Mesothelial cell of epicardium (in vitro differentiated cells): ENCODE results near the gene CASP10. TPM values are rescaled to one million over a fixed set of nuclear protein-coding genes. Genes with fewer than 3 reads are reported as not detected.

Experiments
- DNase-seq, 2 experiments: peaks; one replicate each; pipeline ENCODE4 v3.0.0; 2021; ENCODE audit warnings: low spot score in 2 of 2; ENCODE audit not compliant: unreplicated experiment in 2 of 2
- H3K27ac Mint-ChIP-seq: 2 replicates; pipeline ENCODE4 v1.8.0; 2021; ENCODE audit warnings: mixed read lengths
- H3K27me3 Mint-ChIP-seq: 2 replicates; pipeline ENCODE4 v1.8.0; 2021; ENCODE audit warnings: low read depth, mixed read lengths
- H3K36me3 Mint-ChIP-seq: 2 replicates; pipeline ENCODE4 v1.8.0; 2021; ENCODE audit warnings: mixed read lengths
- H3K4me1 Mint-ChIP-seq: 2 replicates; pipeline ENCODE4 v1.8.0; 2021; ENCODE audit warnings: mixed read lengths
- H3K4me3 Mint-ChIP-seq: 2 replicates; pipeline ENCODE4 v1.8.0; 2021; ENCODE audit warnings: mild to moderate bottlenecking, moderate library complexity, mixed read lengths
- H3K9me3 Mint-ChIP-seq: 2 replicates; pipeline ENCODE4 v1.8.0; 2021; ENCODE audit warnings: mixed read lengths
- total RNA-seq: library from RNA; stranded (reverse); gene quantifications from 3 replicates; pipeline ENCODE4 v1.2.1, GENCODE V29; 2021
- TF ChIP-seq, protein P1 (sequence below): fragments of 200-600 bp; sonication (generic); IDR thresholded peaks from one replicate; pipeline ENCODE4 v1.5.0; 2021; ENCODE audit warnings: antibody characterized with exemption; ENCODE audit not compliant: unreplicated experiment

Gene CASP10
- total RNA-seq, 1 donor from 2014 or later: 3.1 TPM

DNA sequence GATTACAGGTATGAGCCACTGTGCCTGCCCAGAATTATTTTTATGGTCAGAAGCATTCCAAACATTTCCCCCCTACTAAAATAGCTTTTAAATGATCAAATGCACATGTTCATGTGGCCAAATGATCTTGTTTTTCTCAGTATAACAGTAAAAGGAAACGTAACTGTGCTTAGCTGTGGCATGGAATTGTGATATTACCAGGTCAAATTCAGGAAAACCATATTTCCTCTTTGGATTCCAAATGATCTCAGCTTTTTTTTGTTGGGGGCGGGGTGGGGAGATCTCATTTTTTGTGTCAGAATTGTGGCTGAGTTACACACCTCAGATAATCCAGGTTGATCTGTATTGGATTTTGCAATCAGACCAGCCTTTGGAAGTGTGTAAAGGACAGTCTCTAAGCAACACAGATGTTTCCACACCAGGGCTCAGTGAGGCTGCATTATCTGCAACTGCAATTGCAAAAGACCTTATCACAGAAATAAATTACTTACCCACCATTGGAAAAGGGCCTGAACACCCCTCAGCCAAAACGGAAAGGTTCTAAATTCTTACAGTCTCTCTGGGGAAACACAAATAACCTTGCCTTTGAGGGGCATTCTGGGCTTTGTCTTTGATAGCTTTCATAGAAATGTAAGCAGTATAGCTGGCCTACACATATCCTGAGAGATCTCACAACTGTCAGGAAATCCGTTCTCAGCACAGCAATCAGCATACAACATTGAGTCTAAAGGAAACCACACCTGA is 8.4 kb downstream of the CASP10 start:
- H3K36me3 Mint-ChIP-seq: peaks cover 2% of the 10 kb centered on the region
- H3K9me3 Mint-ChIP-seq: no peaks in the 10 kb centered on the region
- no peak overlapping the region for H3K4me3 Mint-ChIP-seq
- DNase-seq: no peak
- peaks cover 3% of the 10 kb centered on the region for H3K4me1 Mint-ChIP-seq
- no peak overlapping the region for H3K27ac Mint-ChIP-seq
- H3K27me3 Mint-ChIP-seq: no peaks in the 10 kb centered on the region
- TF ChIP-seq, protein P1, sequence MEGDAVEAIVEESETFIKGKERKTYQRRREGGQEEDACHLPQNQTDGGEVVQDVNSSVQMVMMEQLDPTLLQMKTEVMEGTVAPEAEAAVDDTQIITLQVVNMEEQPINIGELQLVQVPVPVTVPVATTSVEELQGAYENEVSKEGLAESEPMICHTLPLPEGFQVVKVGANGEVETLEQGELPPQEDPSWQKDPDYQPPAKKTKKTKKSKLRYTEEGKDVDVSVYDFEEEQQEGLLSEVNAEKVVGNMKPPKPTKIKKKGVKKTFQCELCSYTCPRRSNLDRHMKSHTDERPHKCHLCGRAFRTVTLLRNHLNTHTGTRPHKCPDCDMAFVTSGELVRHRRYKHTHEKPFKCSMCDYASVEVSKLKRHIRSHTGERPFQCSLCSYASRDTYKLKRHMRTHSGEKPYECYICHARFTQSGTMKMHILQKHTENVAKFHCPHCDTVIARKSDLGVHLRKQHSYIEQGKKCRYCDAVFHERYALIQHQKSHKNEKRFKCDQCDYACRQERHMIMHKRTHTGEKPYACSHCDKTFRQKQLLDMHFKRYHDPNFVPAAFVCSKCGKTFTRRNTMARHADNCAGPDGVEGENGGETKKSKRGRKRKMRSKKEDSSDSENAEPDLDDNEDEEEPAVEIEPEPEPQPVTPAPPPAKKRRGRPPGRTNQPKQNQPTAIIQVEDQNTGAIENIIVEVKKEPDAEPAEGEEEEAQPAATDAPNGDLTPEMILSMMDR: no peak

DNA sequence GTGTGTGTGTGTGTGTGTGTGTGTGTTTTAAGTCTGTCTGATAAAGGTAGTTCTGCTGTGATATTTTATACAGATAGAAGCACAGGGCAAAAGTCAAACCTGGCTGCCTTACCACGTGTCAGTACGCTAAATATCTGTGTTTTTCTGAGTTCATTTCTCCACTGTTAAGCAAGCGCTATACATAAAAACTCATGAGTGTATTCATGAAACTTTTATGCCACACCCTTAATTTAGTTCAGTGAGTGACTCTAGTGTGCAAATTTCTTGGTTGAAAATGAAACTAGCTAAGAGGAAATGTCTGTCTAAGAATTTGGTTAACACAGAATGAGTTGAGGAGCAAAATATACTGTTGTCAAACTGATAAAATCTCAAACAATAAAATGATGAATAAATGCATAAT is 11.2 kb downstream of the CASP10 start:
- Mint-ChIP-seq H3K4me3 (no peak overlapping the region), H3K27me3 (no peaks in the 10 kb centered on the region), H3K9me3 (no peaks in the 10 kb centered on the region), H3K4me1 (peaks cover 3% of the 10 kb centered on the region), H3K36me3 (no peaks in the 10 kb centered on the region), H3K27ac (no peak overlapping the region)
- TF ChIP-seq, protein P1: no peak
- DNase-seq: no peak

DNA sequence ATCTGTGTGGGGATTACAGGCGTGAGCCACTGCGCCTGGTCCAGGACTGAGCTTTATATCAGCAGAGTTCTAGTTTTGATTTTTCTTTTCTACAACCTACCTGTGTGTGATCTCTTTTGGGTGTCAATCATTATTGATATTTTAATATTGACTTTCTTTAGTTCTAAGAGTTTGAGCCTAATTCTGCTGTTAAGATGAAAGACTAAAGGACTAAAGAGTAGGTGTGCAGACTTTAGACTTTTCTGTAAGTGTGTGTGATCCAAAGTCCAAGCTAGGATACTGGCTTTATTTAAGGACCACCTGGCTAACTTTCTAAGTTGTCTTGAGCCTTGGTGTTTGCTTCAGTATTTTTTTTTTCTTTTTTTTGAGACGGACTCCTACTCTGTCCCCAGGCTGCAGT is 12.4 kb downstream of the CASP10 start:
- no peak for DNase-seq
- Mint-ChIP-seq H3K4me3 (no peak overlapping the region), H3K27ac (no peak overlapping the region), H3K9me3 (no peaks in the 10 kb centered on the region), H3K4me1 (peaks cover 8% of the 10 kb centered on the region), H3K36me3 (no peaks in the 10 kb centered on the region), H3K27me3 (no peaks in the 10 kb centered on the region)
- TF ChIP-seq, protein P1: no peak

DNA sequence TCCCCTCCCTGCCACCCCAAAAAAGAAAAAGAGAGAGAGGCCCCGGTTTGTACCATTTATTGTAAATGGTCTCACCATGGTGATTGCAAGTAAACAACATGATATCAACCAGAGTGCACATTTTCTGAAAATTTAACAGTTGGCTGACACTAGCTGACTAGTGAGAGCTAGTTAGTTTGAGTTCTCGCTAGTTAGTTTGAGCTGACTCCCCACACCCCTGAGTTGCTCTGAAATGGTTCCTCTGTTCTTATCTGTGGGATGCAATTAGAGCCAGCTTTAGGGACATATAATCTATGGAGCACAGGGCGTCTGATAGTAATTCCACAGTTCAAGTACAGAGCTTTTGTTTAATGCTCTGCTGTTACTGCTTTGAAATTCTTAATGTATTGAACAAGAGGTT is 13.1 kb downstream of the CASP10 start:
- H3K36me3 Mint-ChIP-seq: no peaks in the 10 kb centered on the region

DNA sequence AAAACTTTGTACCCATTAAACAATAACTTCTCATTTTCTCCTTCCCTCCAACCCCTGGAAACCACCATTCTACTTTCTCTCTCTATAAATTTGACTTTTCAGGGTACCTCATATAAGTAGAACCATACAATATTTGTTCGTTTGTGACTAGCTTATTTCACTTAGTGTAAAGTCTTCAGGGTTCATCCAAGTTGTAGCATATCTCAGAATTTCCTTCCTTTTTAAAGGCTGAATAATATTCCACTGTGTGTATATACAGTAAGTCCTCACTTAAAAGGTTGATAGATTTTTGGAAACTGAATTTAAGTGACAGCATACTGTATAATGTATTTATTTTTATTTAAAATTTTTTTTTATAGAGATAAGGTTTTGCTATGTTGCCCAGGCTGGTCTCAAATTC is 13.9 kb downstream of the CASP10 start:
- Mint-ChIP-seq H3K9me3 (no peaks in the 10 kb centered on the region), H3K27me3 (no peaks in the 10 kb centered on the region), H3K27ac (no peak overlapping the region), H3K4me3 (no peak overlapping the region), H3K4me1 (peaks cover 5% of the 10 kb centered on the region), H3K36me3 (no peaks in the 10 kb centered on the region)
- TF ChIP-seq, protein P1: no peak
- no peak for DNase-seq

More for the DNA sequence above, 13.1 kb downstream of the CASP10 start:
- Mint-ChIP-seq H3K4me1 (peaks cover 8% of the 10 kb centered on the region), H3K27ac (no peak overlapping the region), H3K27me3 (no peaks in the 10 kb centered on the region), H3K4me3 (no peak overlapping the region), H3K9me3 (no peaks in the 10 kb centered on the region)
- TF ChIP-seq, protein P1: no peak
- DNase-seq: no peak
